HFFc6 (cell line): ENCODE results near the gene GMCL2. TPM values are rescaled to one million over a fixed set of nuclear protein-coding genes. Genes with fewer than 3 reads are reported as not detected.
A peak's percentile ranks its signal among the peaks of the same experiment; 100 is the strongest.

Source experiments
- DNase-seq: peaks from one replicate; pipeline ENCODE4 v3.0.0-alpha.2; 2018
- H3K27ac Mint-ChIP-seq: 2 replicates; pipeline ENCODE4 v1.8.0; 2020; ENCODE audit warnings: mild to moderate bottlenecking, mixed read lengths
- H3K27me3 Mint-ChIP-seq: 2 replicates; pipeline ENCODE4 v1.8.0; 2021; ENCODE audit warnings: mild to moderate bottlenecking, moderate library complexity, mixed read lengths; ENCODE audit not compliant: insufficient read depth
- H3K36me3 Mint-ChIP-seq: 2 replicates; pipeline ENCODE4 v1.8.0; 2021; ENCODE audit warnings: low read depth, mixed read lengths
- H3K4me1 Mint-ChIP-seq: 2 replicates; pipeline ENCODE4 v1.8.0; 2020; ENCODE audit warnings: low read depth, mixed read lengths
- H3K4me3 Mint-ChIP-seq: 2 replicates; pipeline ENCODE4 v1.8.0; 2020; ENCODE audit warnings: mild to moderate bottlenecking, moderate library complexity, mixed read lengths
- H3K9me3 Mint-ChIP-seq: 2 replicates; pipeline ENCODE4 v1.8.0; 2020; ENCODE audit warnings: mild to moderate bottlenecking, mixed read lengths
- total RNA-seq, 6 experiments: library from RNA; stranded (reverse); fragmentation: NEBNext Ultra II Directional; extraction: Animal tissue kit (Norgen Biotek cat#: 25700); gene quantifications; 2 replicates in 1 of 6; 3 replicates in 5 of 6; pipeline ENCODE4 v1.2.3, GENCODE V29; 2021
- TF ChIP-seq, protein P1 (sequence below): fragments of 200-600 bp; sonication (generic); IDR thresholded peaks from 2 replicates; pipeline ENCODE4 v1.5.0; 2021; ENCODE audit warnings: antibody characterized with exemption, mild to moderate bottlenecking

GMCL2 gene
- total RNA-seq, 6 experiments from 2014 or later: not detected

DNA sequence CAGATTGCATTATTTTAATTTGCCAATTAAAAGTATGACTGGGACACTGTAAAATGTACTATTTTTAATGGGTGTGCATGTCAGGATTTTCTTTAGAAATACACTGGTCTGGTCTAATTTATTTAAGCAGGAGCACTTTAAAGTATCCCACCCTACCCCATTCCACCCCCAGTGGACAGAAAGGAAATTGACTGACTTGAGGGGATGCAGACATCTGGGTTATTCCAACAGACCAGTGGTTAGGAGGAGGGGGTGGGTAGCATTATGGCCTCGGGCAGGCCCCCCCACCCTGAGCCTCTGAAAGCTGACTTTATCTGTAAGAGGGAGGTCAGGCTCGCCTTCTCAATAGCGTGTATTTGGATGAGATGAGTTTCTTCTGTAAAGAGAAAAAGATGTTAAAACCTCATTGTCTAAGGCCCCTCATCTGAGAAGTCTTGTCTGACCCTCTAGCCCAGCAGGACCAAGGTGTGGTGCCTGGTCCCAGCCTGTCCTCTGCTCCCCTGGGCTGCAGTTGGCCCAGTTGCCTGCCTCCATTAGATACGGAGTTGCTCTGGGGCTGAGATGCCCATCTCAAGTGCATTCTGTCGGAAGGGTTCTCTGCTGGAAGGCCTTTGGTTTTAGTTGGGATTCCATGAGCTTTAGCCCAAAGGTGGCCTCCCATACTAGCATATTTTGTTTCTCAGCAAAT, 21.5 kb upstream of the GMCL2 start:
- Mint-ChIP-seq H3K36me3 (peaks cover 38% of the 10 kb centered on the region), H3K27ac (no peak overlapping the region), H3K27me3 (peaks cover 18% of the 10 kb centered on the region), H3K4me1 (peaks cover 26% of the 10 kb centered on the region), H3K9me3 (peaks cover 4% of the 10 kb centered on the region), H3K4me3 (no peak overlapping the region)
- no peak for DNase-seq
- TF ChIP-seq, protein P1, sequence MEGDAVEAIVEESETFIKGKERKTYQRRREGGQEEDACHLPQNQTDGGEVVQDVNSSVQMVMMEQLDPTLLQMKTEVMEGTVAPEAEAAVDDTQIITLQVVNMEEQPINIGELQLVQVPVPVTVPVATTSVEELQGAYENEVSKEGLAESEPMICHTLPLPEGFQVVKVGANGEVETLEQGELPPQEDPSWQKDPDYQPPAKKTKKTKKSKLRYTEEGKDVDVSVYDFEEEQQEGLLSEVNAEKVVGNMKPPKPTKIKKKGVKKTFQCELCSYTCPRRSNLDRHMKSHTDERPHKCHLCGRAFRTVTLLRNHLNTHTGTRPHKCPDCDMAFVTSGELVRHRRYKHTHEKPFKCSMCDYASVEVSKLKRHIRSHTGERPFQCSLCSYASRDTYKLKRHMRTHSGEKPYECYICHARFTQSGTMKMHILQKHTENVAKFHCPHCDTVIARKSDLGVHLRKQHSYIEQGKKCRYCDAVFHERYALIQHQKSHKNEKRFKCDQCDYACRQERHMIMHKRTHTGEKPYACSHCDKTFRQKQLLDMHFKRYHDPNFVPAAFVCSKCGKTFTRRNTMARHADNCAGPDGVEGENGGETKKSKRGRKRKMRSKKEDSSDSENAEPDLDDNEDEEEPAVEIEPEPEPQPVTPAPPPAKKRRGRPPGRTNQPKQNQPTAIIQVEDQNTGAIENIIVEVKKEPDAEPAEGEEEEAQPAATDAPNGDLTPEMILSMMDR: peak; percentile 63

DNA sequence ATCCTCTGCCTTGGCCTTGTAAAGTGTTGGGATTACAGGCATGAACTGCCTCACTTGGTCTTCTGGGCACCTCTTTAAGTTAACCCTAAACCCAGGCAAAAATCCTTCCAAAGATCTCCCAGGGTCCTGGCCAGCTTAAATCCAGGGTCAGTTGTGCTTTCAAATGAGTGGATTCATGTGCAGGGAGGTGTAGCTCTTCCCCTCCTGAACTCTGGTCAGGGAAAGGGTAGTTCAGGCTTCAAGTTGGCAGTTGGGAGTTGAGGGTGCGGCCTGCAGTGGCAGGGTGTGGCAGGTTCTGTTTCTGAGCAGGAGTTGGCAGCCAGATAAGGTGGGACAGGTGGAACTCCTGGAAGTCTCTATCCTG, 20.7 kb upstream of the GMCL2 start:
- Mint-ChIP-seq H3K9me3 (peaks cover 4% of the 10 kb centered on the region), H3K27me3 (peaks cover 18% of the 10 kb centered on the region), H3K4me1 (peaks cover 26% of the 10 kb centered on the region), H3K36me3 (peaks cover 34% of the 10 kb centered on the region), H3K4me3 (no peak overlapping the region), H3K27ac (peak overlapping the region; percentile 51)
- TF ChIP-seq, protein P1: no peak
- no peak for DNase-seq

DNA sequence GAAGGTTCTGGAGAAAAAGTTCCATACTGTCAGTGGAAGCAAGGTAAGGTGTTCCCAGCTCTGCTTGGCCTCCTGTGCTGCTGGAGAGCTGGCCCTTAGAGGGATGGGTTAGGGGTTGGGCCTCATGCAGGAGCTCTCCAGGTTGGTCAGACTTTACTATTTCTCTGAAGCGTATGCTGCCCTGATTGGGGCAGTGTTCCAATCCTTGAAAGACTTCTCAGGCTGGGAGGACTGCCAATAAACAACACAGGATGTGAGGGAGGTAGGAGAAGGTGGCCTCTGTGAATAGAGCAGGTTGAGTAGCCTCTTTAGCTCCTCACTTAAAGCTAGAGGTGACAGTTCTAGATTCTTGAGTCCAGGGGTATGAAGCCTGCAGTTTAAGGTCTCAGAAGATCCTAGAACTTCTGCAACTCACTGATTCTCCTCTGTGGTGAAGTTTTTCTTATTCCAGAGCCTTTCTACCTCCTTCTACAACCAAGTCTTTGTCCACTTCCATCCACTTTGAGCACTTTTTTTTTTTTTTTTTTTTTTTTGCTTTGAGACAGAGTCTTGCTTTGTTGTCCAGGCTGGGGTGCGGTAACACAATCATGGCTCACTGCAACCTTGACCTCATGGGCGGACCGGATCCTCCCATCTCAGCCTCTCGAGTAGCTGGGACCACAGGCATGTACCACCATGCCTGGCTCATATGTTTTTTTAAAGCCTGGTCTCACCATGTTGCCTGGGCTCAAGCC, 20.2 kb upstream of the GMCL2 start:
- Mint-ChIP-seq H3K27me3 (peaks cover 18% of the 10 kb centered on the region), H3K4me1 (peaks cover 27% of the 10 kb centered on the region), H3K36me3 (peaks cover 34% of the 10 kb centered on the region), H3K4me3 (peak overlapping the region; percentile 91), H3K27ac (0 out of 2 replicates have a peak overlapping the region, but pooled peaks have one; percentile 76), H3K9me3 (peaks cover 4% of the 10 kb centered on the region)
- no peak for DNase-seq
- TF ChIP-seq, protein P1: no peak

DNA sequence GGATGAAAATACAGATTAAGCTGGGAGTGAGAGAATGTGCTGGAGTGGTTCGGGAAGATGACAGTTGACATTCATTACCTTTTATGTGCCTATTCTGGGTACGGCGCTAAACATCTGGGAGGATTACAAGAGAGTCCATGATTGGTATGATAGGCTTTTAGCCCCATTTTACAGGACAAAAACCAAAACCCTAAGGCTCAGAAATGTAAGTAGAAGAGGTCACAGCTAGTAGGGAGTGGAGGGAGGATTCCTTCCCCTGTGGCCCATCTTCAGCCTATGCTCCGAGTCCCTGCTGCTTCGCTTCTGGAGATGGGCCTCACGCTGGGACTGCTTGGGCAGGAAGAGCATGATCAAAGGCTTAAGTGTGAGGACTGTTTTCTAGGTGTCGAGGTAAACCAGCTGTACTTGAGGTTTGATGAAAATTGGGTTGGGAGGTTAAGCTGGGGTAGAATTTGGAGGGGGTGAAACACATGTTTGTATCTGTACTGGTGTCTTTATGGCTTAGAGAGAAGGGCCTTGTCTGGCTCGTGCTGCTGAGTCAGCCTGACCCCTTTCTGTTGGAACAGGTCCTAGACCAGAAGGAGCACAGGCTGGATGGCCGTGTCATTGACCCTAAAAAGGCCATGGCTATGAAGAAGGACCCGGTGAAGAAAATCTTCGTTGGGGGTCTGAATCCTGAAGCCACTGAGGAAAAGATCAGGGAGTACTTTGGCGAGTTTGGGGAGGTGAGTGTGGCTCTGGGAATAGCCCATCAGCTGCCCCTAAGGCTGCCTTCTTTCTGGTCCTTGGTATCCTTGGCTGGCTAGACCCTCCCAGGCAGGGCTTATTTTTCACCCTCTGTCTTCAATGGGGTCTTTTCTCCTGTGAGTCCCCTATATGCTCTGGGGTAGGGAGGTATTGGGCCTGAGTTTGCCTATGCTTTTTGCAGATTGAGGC, 19.3 kb upstream of the GMCL2 start:
- Mint-ChIP-seq H3K4me3 (peak overlapping the region; percentile 91), H3K9me3 (peaks cover 4% of the 10 kb centered on the region), H3K27ac (peak overlapping the region; percentile 76), H3K27me3 (peaks cover 17% of the 10 kb centered on the region), H3K4me1 (peaks cover 36% of the 10 kb centered on the region), H3K36me3 (peaks cover 34% of the 10 kb centered on the region)
- TF ChIP-seq, protein P1: no peak
- DNase-seq: peak; percentile 27

DNA sequence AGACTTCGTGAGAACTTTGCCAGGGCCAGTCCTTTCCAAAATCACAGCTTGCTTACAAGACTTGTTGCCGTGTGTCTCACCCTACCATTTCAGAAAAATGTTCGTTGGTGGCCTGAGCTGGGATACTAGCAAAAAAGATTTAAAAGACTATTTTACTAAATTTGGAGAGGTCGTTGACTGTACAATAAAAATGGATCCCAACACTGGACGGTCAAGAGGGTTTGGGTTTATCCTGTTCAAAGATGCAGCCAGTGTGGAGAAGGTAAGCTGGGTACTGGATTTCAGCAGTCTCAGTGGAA, 18.5 kb upstream of the GMCL2 start:
- TF ChIP-seq, protein P1: no peak
- H3K4me3 Mint-ChIP-seq: peak overlapping the region; percentile 91
- H3K27me3 Mint-ChIP-seq: peaks cover 16% of the 10 kb centered on the region
- peak overlapping the region; percentile 76 for H3K27ac Mint-ChIP-seq
- DNase-seq: no peak
- peaks cover 36% of the 10 kb centered on the region for H3K4me1 Mint-ChIP-seq
- H3K36me3 Mint-ChIP-seq: peaks cover 34% of the 10 kb centered on the region
- peaks cover 4% of the 10 kb centered on the region for H3K9me3 Mint-ChIP-seq
